Measurements from ENCODE around the gene NFATC1.

DNA sequence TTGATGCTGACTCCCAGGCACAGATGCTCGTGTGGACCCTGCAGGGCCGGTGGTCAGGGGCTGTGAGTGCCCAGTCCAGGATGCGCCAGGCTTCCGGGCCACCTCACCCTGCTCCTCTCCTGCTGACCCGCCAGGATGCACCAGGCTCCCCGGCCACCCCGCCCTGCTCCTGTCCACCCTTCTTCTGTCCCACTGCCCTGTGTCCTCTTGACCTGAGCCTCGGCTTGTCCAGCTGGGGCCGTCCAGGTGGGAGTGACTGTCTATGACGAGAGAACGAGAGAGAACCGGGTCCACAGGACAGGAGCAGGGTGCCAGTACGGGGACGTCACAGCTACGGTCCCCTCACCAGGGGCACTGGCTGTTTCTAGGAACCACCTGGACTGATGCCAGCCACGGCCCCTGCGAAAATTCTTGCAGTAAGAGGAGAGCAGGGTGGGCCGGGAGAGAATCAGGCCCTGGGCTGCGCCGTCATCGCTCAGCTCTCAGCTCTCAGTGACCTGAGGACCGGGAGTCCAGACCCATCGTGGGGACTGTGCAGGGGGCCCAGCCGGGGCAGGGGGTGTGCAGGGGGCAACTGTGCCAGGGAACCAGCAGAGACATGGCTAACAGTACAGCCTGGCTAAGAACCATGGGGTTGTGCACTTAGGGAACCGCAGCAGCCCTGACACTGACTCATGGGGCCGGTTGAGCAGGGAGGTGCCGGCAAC is 12.9 kb upstream of the NFATC1 start:
- TF ChIP-seq, protein P1, sequence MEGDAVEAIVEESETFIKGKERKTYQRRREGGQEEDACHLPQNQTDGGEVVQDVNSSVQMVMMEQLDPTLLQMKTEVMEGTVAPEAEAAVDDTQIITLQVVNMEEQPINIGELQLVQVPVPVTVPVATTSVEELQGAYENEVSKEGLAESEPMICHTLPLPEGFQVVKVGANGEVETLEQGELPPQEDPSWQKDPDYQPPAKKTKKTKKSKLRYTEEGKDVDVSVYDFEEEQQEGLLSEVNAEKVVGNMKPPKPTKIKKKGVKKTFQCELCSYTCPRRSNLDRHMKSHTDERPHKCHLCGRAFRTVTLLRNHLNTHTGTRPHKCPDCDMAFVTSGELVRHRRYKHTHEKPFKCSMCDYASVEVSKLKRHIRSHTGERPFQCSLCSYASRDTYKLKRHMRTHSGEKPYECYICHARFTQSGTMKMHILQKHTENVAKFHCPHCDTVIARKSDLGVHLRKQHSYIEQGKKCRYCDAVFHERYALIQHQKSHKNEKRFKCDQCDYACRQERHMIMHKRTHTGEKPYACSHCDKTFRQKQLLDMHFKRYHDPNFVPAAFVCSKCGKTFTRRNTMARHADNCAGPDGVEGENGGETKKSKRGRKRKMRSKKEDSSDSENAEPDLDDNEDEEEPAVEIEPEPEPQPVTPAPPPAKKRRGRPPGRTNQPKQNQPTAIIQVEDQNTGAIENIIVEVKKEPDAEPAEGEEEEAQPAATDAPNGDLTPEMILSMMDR (IDR thresholded peaks at IDR 0.05 in 4 of 5, conservative IDR thresholded peaks at IDR 0.05 in 1 of 5): no peak
- no peak for TF ChIP-seq POLR2A (IDR thresholded peaks at IDR 0.05)
